Aorta (tissue), 5 donors: ENCODE measurements around the gene NEXMIF. TPM values are rescaled to one million over a fixed set of nuclear protein-coding genes. Genes with fewer than 3 reads are reported as not detected.
A peak's percentile ranks its signal among the peaks of the same experiment; 100 is the strongest.
"Not testable (repeated sequence)": the region's sequence is repeated elsewhere in the genome, so short reads cannot be mapped to it uniquely, and the experiment has no call there.

Source experiments
- ATAC-seq: fragments of 200-7000 bp; cut with Tn5 transposase; one replicate; pipeline ENCODE4 v1.9.1; 2022; ENCODE audit warnings: moderate library complexity; ENCODE audit not compliant: low FRiP score
- DNase-seq, 2 donors: peaks; one replicate each; pipeline ENCODE4 v3.0.0-alpha.2; 2020
- H3K27ac ChIP-seq, 2 donors: one replicate each; pipeline ENCODE4 v1.5.1; 2013; ENCODE audit warnings: low read length in 2 of 2, mild to moderate bottlenecking in 2 of 2, moderate library complexity in 2 of 2, control low read depth in 1 of 2, inconsistent platforms in 1 of 2, low read depth in 1 of 2
- H3K27me3 ChIP-seq, 2 donors: one replicate each; pipeline ENCODE4 v1.6.1; 2013; ENCODE audit warnings: control low read depth in 1 of 2, low read length in 1 of 2, mild to moderate bottlenecking in 1 of 2, moderate library complexity in 1 of 2; ENCODE audit not compliant: insufficient read depth in 2 of 2, control insufficient read depth in 1 of 2
- H3K36me3 ChIP-seq, 2 donors: one replicate each; pipeline ENCODE4 v1.6.1; 2013; ENCODE audit warnings: control low read depth in 1 of 2, low read length in 1 of 2, mild to moderate bottlenecking in 1 of 2; ENCODE audit not compliant: insufficient read depth in 2 of 2, control insufficient read depth in 1 of 2
- H3K4me1 ChIP-seq, 2 donors: one replicate each; pipeline ENCODE4 v1.6.1; 2013; ENCODE audit warnings: low read length in 2 of 2, control low read depth in 1 of 2, mild to moderate bottlenecking in 1 of 2, moderate library complexity in 1 of 2; ENCODE audit not compliant: insufficient read depth in 2 of 2, control insufficient read depth in 1 of 2
- H3K4me3 ChIP-seq, 2 donors: one replicate each; pipeline ENCODE4 v1.5.1; 2013; ENCODE audit warnings: low read length in 2 of 2, control low read depth in 1 of 2, mild to moderate bottlenecking in 1 of 2
- H3K9me3 ChIP-seq: one replicate; pipeline ENCODE4 v1.6.1; 2013; ENCODE audit warnings: mild to moderate bottlenecking, low read length; ENCODE audit not compliant: control insufficient read depth
- WGBS, 2 donors: extraction: QIAGEN DNeasy Blood & Tissue Kit; methylation state at CpG; one replicate each; pipeline ENCODE4 v1.1.7; 2013; 5-methylcytosine and 5-hydroxymethylcytosine counted together
- intact Hi-C, 2 donors: fragments of 100-400 bp; cut with DNase I; formaldehyde crosslinking; loops; one replicate each; pipeline versions ENCODE4 v1.14.2 to v1.15.0; 2022
- polyA plus RNA-seq, 2 donors: library from polyadenylated mRNA; stranded (reverse); fragments of 200-250 nt; gene quantifications; one replicate each; pipeline ENCODE4 v1.2.3, GENCODE V29; 2013
- total RNA-seq, 2 donors: library from RNA; stranded (reverse); fragmentation: NEBNext Ultra II Directional; extraction: Animal tissue kit (Norgen Biotek cat#: 25700); gene quantifications; one replicate each; pipeline ENCODE4 v1.2.1, GENCODE V29; 2021
- donor health status: healthy with polysubstance abuse.
- donor health status: Bipolar disorder and iron deficiency.
- donor health status: DM: no; HTN: no; CAD: no.
- donor health status: DM: no; HTN: no; CAD: no.
- donor health status: DM: yes; HTN: yes; CAD: no.

Gene NEXMIF
- total and polyA plus RNA-seq, 4 donors, result 0.05 to 4.1 (median 3.2) TPM; not detected in 1

DNA sequence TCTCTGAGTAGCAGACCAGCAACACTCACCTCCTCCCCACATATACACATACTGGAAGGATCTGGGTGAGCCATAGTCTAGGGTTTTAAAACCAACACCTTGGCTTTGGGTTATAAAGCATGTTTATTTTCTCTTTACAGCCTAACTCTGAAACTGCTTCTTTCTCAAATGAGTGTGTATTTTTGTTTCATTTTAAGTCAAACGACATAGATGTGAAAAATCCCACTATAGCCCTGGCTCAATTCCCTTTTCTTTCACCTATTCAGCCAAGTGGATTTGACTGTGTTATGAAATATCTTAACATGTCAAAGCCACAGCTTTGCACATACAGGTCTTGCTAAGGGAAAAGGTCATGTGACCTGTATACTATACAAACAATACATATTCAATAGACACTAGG is 13.8 kb downstream of the NEXMIF start:
- H3K27ac ChIP-seq, result no peak overlapping the region
- 18 to 24% methylated on average over 1 of the region's 1 CpG for WGBS, 2 donors
- DNase-seq (no peak), ATAC-seq (no peak)
- H3K4me1 ChIP-seq, result no peaks in the 10 kb centered on the region
- no peak overlapping the region for H3K4me3 ChIP-seq
- no peaks in the 10 kb centered on the region for H3K27me3 ChIP-seq
- intact Hi-C loops, result no loop called here
- H3K9me3 ChIP-seq, result no peaks in the 10 kb centered on the region
- no peaks in the 10 kb centered on the region for H3K36me3 ChIP-seq

DNA sequence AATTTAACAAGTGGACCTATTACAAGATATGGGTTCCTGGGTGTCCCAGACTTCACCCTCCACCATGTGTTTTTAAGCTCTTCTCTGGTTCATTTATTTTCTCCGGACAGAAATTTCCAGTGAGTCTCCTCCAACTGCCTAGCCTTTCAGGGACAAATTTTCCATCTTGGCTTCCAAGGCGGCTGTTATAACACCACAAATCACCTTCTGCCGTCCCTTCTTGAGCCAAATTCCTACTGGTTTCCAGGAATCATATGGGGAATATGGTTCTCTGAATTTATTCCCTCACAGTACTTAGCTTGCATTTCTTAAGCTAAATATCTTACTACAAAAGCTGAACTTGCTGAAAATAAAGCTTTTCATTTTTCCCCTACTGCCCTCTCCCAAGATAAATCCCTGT is 18.8 kb downstream of the NEXMIF start:
- H3K27ac ChIP-seq, result no peak overlapping the region
- ATAC-seq, result no peak

DNA sequence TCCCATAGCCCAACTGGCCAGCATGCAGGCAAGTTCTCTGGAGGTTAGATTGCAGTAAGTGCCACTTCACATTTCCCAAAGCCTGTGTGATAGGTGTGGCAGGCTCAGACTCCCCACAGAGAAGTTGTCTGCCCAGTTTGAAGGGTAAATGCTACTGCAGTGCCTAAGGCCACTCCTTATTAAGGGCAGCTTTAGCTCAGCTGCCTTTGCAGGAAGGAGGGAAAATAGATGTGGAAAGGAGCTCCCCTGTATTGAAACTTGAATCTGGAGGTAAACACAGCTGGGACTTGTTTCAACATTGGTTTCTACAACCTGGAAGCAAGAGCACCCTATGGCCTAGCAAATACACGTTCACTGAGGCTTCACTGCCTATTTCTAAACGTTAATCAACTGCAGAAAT is 22.4 kb downstream of the NEXMIF start:
- intact Hi-C loops, result no loop called here
- H3K9me3 ChIP-seq, result no peaks in the 10 kb centered on the region
- H3K4me3 ChIP-seq, result no peak overlapping the region
- DNase-seq, result no peak
- 20 to 51% methylated on average over 2 of the region's 2 CpGs for WGBS, 2 donors
- no peaks in the 10 kb centered on the region for H3K4me1 ChIP-seq
- no peaks in the 10 kb centered on the region for H3K27me3 ChIP-seq
- no peak overlapping the region for H3K27ac ChIP-seq
- H3K36me3 ChIP-seq, result no peaks in the 10 kb centered on the region
- ATAC-seq, result no peak

More for the DNA sequence above, 18.8 kb downstream of the NEXMIF start:
- Histone ChIP-seq H3K9me3 (no peaks in the 10 kb centered on the region), H3K36me3 (no peaks in the 10 kb centered on the region), H3K27me3 (no peaks in the 10 kb centered on the region), H3K4me3 (no peak overlapping the region), H3K4me1 (no peaks in the 10 kb centered on the region)
- 24 to 28% methylated on average over 3 of the region's 3 CpGs for WGBS, 2 donors
- intact Hi-C loops, result no loop called here
- no peak for DNase-seq

DNA sequence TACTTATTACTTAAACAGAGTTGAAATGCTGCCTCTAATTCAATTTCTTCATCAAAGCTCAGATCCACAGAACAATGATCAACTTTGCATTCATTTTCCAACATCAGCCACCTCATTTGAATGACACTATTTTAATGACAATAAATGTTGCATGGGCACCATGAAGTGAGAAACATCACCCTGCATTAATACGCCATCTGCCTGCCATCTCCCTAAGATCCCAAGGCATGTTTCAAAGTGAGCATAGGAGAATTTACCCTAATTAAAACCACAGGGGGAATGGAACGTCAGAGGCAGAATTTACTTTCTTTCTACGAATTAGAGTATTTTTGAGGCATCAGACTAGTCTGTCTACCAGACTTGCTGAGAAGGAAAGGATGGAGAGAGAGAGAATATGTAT is 32.7 kb downstream of the NEXMIF start:
- ATAC-seq (no peak), DNase-seq (no peak)
- Histone ChIP-seq H3K4me1 (no peaks in the 10 kb centered on the region), H3K4me3 (no peak overlapping the region), H3K36me3 (no peaks in the 10 kb centered on the region), H3K9me3 (no peaks in the 10 kb centered on the region), H3K27ac (no peak overlapping the region), H3K27me3 (no peaks in the 10 kb centered on the region)
- WGBS, 2 donors, result 57 to 81% methylated on average over 3 of the region's 3 CpGs
- intact Hi-C loops, result no loop called here

DNA sequence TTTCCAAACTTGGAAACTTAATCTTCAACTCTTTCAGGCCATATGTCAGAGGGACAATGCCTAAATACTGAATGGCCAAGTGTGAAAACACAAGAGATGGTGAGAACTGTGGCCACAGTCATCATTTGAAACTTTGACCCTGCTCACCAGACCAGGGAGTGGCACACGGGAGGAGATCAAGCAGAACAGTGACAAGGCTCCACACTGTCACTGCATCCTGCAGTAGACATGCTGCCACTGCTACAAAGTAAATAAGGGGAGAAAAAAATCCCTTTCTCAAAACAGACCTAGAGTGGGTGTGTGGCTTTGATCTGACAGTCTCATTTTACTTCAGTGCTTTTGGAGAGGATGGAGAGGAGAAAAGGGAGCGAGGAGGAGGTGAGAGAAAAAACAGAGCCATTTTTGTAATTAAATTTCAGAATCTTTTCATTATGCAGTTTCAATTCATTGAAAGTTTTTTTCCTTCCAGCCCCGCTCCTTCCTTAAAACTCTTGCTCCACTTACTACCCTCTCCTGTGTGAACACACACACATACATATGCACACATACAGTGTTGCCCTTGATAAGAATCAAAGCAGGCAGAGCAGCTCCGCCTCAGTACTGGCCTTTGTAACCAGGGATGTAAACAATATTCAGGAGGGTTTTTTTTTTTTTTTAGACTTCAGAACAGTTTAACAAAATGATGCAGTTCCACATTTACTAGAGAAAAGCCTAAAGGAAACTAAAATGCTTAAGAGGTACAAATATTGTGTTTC is 34.4 kb downstream of the NEXMIF start:
- H3K27me3 ChIP-seq, result no peaks in the 10 kb centered on the region
- no peaks in the 10 kb centered on the region for H3K4me1 ChIP-seq
- intact Hi-C loops, result no loop called here
- H3K36me3 ChIP-seq, result no peaks in the 10 kb centered on the region
- no peak overlapping the region for H3K27ac ChIP-seq
- no peak for ATAC-seq
- H3K4me3 ChIP-seq, result no peak overlapping the region
- WGBS, 2 donors, result 54 to 65% methylated on average over 4 of the region's 4 CpGs
- DNase-seq, result no peak
- no peaks in the 10 kb centered on the region for H3K9me3 ChIP-seq

DNA sequence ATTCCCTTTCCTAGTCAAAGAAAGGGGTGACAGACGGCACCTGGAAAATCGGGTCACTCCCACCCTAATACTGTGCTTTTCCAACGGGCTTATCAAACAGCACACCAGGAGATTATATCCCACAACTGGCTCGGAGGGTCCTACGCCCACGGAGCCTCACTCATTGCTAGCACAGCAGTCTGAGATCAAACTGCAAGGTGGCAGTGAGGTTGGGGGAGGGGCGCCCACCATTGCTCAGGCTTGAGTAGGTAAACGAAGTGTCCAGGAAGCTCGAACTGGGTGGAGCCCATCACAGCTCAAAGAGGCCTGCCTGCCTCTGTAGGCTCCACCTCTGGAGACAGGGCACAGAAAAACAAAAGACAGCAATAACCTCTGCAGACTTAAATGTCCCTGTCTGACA is 42.9 kb downstream of the NEXMIF start:
- H3K9me3 ChIP-seq, H3K4me1 ChIP-seq, H3K4me3 ChIP-seq, ATAC-seq, intact Hi-C loops, H3K27ac ChIP-seq, H3K27me3 ChIP-seq, H3K36me3 ChIP-seq: not testable (repeated sequence)
- DNase-seq, result peak in 1 of 2 donors; percentile 53
- WGBS, 2 donors, result 90 to 92% methylated on average over 9 of the region's 9 CpGs

DNA sequence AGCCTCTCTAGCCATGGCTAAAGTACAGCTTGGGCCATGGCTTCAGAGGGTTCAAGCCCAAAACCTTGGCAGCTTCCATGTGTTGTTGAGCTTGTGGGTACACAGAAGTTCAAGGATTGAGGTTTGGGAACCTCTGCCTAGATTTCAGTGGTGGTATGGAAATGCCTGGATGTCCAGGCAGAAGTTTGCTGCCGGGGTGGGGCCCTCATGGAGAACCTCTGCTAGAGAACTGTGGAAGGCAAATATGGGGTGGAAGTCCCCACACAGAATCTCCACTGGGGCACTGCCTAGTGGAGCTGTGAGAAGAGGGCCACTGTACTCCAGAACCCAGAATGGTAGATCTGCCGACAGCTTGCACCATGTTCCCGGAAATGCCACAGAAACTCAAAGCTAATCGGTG is 59.5 kb downstream of the NEXMIF start:
- no peaks in the 10 kb centered on the region for H3K27me3 ChIP-seq
- no peak overlapping the region for H3K4me3 ChIP-seq
- no peaks in the 10 kb centered on the region for H3K9me3 ChIP-seq
- H3K27ac ChIP-seq, result no peak overlapping the region
- H3K36me3 ChIP-seq, result no peaks in the 10 kb centered on the region
- WGBS, 2 donors, result 94 to 95% methylated on average over 4 of the region's 4 CpGs
- ATAC-seq, result no peak
- H3K4me1 ChIP-seq, result no peaks in the 10 kb centered on the region
- intact Hi-C loops, result no loop called here
- DNase-seq, result peak in 1 of 2 donors; percentile 34

DNA sequence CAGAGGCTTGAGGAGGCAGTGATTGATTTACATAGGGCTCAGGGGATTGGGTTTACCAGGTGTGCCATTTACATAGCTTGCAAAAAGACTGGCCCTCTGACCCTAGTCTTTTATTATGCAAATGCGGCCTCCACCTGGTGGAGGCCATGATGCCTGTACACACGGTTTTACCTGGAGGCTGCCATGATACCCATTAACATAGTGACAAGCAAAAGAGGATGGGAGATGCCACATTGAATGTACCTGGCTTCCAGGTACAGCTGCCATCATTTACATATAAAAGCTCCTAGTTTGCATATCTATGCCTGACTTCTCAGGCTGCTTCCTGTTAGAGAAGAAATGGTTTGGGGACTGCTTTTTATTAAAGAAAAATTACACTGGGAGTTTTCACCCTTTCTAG is 72.0 kb downstream of the NEXMIF start:
- Histone ChIP-seq H3K4me1 (no peaks in the 10 kb centered on the region), H3K27ac (no peak overlapping the region), H3K36me3 (no peaks in the 10 kb centered on the region), H3K27me3 (no peaks in the 10 kb centered on the region), H3K4me3 (no peak overlapping the region), H3K9me3 (peaks cover 22% of the 10 kb centered on the region)
- DNase-seq (no peak), ATAC-seq (no peak)
- 52 to 86% methylated on average over 2 of the region's 2 CpGs for WGBS, 2 donors
- intact Hi-C loops, result no loop called here

DNA sequence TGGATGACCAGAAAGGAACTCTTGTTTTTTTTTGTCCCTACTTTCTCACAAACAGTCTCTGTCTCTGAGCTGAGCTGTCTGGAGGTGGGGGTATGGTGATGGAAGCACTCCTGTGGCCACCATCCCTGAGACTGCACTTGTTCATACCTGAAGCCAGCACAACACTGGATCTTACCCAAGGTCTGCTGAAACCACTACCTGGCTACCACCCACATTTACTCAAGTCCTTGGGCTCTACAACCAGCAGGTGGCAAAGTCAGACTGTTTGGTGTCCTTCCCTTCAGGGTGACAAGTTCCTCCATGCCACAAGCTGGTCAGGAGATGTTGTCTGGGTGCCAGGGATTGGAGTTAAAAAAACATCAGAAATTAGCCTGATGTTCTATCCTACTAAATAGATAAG is 89.7 kb downstream of the NEXMIF start:
- DNase-seq, result no peak

More for the DNA sequence above, 89.7 kb downstream of the NEXMIF start:
- Histone ChIP-seq H3K27ac (no peak overlapping the region), H3K27me3 (no peaks in the 10 kb centered on the region), H3K4me3 (no peak overlapping the region), H3K36me3 (no peaks in the 10 kb centered on the region), H3K4me1 (no peaks in the 10 kb centered on the region), H3K9me3 (peaks cover 6% of the 10 kb centered on the region)
- no peak for ATAC-seq
- intact Hi-C loops, result no loop called here
